SK-N-MC (cell line): Measurements from ENCODE around the gene VEGFC.

ENCODE experiments used
- EZH2 ChIP-seq: fragments of 200-600 bp; sonication (generic); IDR thresholded peaks from one replicate; pipeline ENCODE4 v1.6.1; 2017; ENCODE audit warnings: antibody characterized with exemption
- FOXP2 ChIP-seq: optimal IDR thresholded peaks from 2 replicates; pipeline ENCODE3; 2011; ENCODE audit warnings: mild to moderate bottlenecking, moderate library complexity; ENCODE audit not compliant: insufficient read depth; ENCODE audit errors: extremely low read length, control extremely low read depth
- POLR2AphosphoS5 ChIP-seq: IDR thresholded peaks from 2 replicates; pipeline ENCODE4 v1.6.1; 2012; ENCODE audit warnings: mild to moderate bottlenecking, low read depth, low read length, borderline replicate concordance

DNA sequence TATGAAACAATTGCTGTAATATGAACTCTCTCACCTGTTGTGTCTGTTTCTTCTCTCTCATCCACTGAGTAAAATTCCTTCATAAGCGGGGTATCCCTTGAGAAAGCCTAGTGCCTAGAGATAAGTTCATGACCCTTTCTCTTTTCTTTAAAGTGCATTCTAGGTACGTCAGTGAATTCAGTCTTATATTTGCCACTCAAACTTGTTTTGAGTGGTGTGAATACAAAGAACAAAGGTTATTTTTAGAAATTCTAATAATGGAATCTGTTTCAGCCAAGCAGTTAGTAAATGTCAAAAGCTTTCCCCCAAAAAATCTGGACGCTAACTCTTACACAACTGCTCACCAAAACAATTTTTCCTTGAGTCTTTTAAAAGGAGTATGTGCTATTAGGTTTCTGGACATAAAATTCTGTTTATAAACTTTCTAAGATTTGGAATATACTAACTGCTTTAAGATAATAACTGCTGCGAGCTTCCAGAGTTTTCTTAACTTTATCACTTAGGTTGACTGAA lies 112.0 kb downstream of the VEGFC start:
- no peak for TF ChIP-seq POLR2AphosphoS5
- no peak for TF ChIP-seq FOXP2
- no peak for TF ChIP-seq EZH2
